ENCODE data around the gene CDK5RAP2.
A peak's percentile ranks its signal among the peaks of the same experiment; 100 is the strongest.

The CDK5RAP2 gene

DNA sequence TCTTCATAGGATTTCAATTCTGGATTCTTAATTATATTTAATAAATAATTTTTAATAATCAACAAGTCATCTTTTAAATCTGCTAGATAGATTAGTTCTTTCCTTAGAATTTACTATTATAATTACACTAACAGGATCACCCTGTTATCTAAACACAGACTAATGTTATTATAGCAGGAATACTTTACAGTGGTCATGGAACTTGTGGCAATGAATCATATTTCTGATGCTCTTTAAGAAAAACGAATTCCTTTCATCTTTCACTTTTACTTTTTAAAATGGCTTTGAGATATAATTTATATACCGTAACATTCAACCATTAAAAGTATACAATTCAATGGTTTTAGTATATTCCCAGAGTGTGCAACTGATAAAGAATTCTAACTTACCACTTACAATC is 29.7 kb upstream of the CDK5RAP2 start:
- H3K4me3 Mint-ChIP-seq, result no peak overlapping the region
- no peaks in the 10 kb centered on the region for H3K4me1 Mint-ChIP-seq (ENCODE audit: low read depth)
- H3K9me3 Mint-ChIP-seq, result no peaks in the 10 kb centered on the region
- H3K36me3 Mint-ChIP-seq (ENCODE audit: low read depth), result peaks cover 20% of the 10 kb centered on the region
- no peaks in the 10 kb centered on the region for H3K27me3 Mint-ChIP-seq
- no peak overlapping the region for H3K27ac Mint-ChIP-seq

DNA sequence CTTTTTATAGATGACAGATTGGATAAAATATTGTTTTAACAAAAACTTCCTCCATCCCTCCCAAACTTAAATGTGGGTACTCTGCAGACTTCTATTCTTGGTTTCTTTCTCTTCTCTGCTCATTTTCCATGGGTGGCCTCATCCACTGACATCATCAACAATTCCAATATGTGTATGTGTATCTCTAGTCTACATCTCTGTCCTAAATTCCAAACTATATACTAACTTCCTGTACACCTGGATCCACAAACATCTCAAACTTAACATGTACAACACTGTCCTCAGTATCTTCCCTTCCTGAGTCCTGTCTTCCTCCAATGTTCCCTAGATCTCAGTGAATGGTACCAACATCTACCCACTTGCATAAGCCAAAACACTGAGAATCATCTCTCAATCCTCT is 28.5 kb upstream of the CDK5RAP2 start:
- Mint-ChIP-seq H3K27ac (no peak overlapping the region), H3K36me3 (ENCODE audit: low read depth) (peaks cover 21% of the 10 kb centered on the region)

DNA sequence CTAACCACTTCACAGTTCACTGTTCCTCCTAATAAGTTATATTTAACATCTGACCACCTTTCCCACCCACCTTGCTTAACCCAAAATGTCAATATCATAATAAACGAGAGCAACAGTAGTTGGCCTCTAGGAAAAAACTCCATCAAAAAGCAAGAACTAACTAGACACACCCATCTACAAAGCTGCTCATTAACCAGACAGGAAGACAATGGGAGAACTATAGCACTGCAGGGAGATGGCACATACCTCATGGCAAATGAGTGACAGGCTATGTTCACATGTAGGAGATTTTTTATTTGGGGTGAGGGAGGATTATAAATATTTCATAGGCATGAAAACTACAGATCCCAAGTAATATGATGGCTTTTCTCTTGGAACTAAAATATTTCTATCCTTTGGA is 23.6 kb upstream of the CDK5RAP2 start:
- Mint-ChIP-seq H3K27ac (no peak overlapping the region), H3K9me3 (no peaks in the 10 kb centered on the region), H3K27me3 (no peaks in the 10 kb centered on the region), H3K36me3 (ENCODE audit: low read depth) (peaks cover 21% of the 10 kb centered on the region), H3K4me3 (no peak overlapping the region), H3K4me1 (ENCODE audit: low read depth) (no peaks in the 10 kb centered on the region)

More for the DNA sequence above, 28.5 kb upstream of the CDK5RAP2 start:
- no peaks in the 10 kb centered on the region for H3K27me3 Mint-ChIP-seq
- no peaks in the 10 kb centered on the region for H3K4me1 Mint-ChIP-seq (ENCODE audit: low read depth)
- H3K4me3 Mint-ChIP-seq, result no peak overlapping the region
- H3K9me3 Mint-ChIP-seq, result no peaks in the 10 kb centered on the region

DNA sequence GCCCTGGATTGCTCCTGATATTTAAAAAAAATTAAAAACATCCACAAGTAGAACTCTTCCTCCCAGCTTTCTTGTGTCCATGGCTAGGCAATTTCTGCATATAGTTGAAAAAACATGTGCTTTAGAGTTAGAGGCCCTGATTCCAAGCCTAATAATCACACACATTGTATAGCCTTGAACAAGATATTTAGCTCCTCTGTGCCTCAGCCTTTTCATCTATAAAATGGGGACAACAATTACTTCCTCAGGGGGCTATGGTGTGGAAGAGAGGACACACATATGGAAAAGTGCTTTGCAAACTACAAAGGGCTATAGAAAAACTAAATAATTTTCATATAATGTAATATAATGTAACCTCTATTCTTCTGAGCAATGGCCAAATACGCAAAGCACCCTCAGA is 23.0 kb upstream of the CDK5RAP2 start:
- Mint-ChIP-seq H3K9me3 (no peaks in the 10 kb centered on the region), H3K27me3 (no peaks in the 10 kb centered on the region), H3K36me3 (ENCODE audit: low read depth) (peaks cover 18% of the 10 kb centered on the region)

DNA sequence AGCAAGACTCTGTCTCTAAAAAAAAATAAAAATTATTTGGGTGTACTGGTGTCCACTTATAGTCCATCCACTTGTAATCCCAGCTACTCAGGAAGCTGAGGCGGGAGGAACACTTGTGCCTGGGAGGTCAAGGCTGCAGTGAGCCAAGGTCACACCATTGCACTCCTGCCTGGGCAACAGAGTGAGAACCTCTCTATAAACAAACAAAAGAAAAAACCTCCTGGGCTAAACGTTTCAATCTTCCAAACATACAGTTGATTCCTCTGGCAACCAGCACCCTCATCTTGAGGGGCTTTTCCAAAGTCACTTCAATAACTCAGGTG is 13.9 kb upstream of the CDK5RAP2 start:
- H3K4me3 Mint-ChIP-seq, result no peak overlapping the region
- no peaks in the 10 kb centered on the region for H3K36me3 Mint-ChIP-seq (ENCODE audit: low read depth)
- no peaks in the 10 kb centered on the region for H3K4me1 Mint-ChIP-seq (ENCODE audit: low read depth)
- no peaks in the 10 kb centered on the region for H3K9me3 Mint-ChIP-seq
- no peak overlapping the region for H3K27ac Mint-ChIP-seq
- no peaks in the 10 kb centered on the region for H3K27me3 Mint-ChIP-seq

More for the DNA sequence above, 23.0 kb upstream of the CDK5RAP2 start:
- Mint-ChIP-seq H3K4me1 (ENCODE audit: low read depth) (no peaks in the 10 kb centered on the region), H3K27ac (no peak overlapping the region), H3K4me3 (no peak overlapping the region)

DNA sequence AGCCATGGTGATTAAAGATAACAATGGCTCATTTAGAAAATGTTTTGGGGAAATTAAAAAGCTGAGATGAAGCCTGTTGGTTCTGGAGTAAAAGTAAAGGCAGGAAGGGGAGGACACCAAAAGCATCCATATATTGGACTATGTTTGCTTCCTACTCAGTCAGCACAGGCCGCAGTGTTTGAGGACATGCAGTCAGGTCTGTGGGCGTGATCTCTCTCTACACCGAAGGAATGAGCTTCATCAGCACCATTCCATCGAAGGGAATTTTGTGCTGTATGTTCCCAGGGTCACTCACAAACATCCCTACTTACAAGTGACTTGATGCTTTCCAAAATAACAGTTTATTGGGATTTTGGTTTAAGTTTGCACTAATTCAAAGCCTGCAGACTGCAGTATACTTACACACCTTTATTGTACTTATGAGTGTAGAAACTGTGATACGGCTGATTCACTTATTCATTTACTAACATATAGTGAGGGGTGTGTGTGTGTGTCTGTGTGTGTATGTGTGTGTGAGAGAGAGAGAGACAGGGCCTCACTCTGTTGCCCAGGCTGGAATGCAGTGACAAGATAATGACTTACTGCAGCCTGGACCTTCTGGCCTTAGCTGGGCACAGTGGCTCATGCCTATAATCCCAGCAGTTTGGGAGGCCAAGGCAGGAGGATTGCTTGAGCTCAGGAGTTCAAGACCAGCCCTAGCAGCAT is 13.4 kb upstream of the CDK5RAP2 start:
- Mint-ChIP-seq H3K27me3 (no peaks in the 10 kb centered on the region), H3K4me1 (ENCODE audit: low read depth) (no peaks in the 10 kb centered on the region), H3K27ac (no peak overlapping the region), H3K9me3 (no peaks in the 10 kb centered on the region), H3K36me3 (ENCODE audit: low read depth) (no peaks in the 10 kb centered on the region), H3K4me3 (no peak overlapping the region)

DNA sequence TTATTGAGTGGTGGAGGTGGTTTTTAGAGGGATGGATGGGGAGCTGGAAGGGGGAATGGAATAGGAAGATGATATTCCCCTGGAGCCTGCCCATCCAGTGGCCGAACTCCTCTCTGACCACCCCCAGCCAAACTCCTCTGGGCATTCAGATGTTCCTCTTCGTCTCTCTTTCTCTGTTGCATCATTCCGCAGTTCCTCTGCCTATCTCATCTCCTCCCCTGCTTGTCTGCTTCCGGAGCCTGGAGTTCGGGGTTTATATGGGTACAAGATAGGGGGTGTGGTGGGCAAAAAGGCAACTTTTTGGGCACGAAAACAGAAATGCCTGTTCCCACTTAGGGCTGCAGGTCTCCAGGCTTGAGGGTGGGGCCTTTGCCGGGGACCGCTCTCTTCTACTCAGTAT is 12.2 kb upstream of the CDK5RAP2 start:
- Mint-ChIP-seq H3K27me3 (no peaks in the 10 kb centered on the region), H3K27ac (no peak overlapping the region), H3K4me1 (ENCODE audit: low read depth) (no peaks in the 10 kb centered on the region)

DNA sequence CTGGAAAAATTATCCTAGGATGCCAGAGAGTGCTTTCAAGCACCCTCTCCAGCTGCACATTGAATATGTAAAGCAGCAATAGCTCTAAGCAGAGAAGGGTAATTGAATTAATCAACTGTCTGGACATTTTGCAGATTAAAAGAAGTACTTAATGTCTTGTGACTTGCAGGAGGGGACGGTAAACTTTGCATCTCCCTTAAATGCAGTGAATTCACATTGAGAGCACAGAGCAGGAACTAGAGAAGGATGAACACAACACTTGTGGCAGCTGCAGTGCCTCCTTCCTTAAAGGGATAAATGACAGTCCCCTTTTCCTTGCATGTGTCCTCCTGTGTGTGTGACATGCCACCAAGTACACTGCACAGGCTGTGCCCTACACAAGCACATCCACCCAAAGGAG is 7.4 kb upstream of the CDK5RAP2 start:
- no peaks in the 10 kb centered on the region for H3K27me3 Mint-ChIP-seq
- H3K27ac Mint-ChIP-seq, result no peak overlapping the region
- peaks cover 12% of the 10 kb centered on the region for H3K4me1 Mint-ChIP-seq (ENCODE audit: low read depth)
- no peaks in the 10 kb centered on the region for H3K36me3 Mint-ChIP-seq (ENCODE audit: low read depth)
- H3K9me3 Mint-ChIP-seq, result no peaks in the 10 kb centered on the region
- H3K4me3 Mint-ChIP-seq, result no peak overlapping the region

More for the DNA sequence above, 12.2 kb upstream of the CDK5RAP2 start:
- Mint-ChIP-seq H3K4me3 (no peak overlapping the region), H3K9me3 (no peaks in the 10 kb centered on the region), H3K36me3 (ENCODE audit: low read depth) (no peaks in the 10 kb centered on the region)

DNA sequence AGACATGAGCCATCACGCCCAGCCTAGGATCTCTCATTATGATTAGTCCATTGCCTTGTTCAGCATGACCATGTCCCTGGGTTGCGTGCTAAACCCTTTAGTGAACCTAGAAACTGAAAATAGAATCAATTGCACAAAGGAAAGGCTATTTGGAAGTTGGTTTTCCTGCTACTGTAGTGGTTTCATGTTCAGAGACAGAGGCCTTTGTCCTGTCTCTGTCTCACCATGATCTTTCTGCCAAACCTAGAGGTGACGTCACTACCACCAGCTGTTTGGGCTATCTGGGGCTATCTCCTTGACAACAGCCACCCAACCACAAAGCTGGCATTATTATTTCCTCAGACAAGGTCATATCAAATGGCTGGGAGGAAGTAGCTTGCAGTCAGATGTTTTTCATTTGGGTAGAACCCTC is 4.0 kb upstream of the CDK5RAP2 start:
- Mint-ChIP-seq H3K27ac (no peak overlapping the region), H3K27me3 (no peaks in the 10 kb centered on the region), H3K4me3 (peak overlapping the region; percentile 18), H3K36me3 (ENCODE audit: low read depth) (no peaks in the 10 kb centered on the region), H3K9me3 (no peaks in the 10 kb centered on the region), H3K4me1 (ENCODE audit: low read depth) (peaks cover 35% of the 10 kb centered on the region)

DNA sequence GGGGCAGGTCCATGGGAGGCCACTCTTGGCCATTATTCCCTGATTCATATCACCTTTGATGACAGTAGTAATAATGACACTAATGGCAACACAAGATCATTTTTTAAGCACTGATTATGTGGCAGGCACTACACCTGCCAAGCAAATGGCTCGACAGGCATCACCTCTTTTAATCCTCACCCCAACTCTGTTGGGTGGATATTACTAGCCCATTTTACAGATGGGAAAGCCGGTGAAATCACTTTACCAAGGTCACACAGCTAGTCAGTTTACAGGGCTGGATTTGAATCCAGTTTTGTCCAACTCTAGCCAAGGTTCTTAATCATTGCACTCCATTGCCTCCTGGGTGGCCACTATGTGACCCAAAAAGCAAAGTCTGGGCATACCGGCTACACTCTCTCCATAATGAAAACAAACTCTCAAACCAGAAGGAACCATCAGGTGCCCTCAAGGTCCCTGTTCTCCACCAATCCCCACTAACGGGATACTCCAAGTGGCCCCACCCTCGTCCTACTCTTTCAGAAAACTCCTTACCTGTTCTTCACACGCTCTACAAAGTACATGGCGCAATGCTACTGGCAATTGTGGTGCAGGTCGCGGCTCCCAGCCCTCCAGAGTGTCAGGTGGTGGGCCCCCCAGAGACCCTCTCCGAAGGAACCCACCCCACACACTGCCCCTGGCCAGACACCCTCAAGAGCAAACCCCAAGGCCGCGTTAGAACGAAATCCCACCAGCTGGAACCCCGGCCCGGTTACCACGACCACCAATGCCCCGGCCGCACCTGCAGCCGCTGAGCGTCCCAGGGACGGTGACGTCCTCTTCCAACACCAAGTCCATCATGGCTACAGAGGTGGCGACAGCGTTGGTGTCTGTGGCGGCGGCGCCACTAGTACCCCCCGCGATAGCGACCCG is 572 bp downstream of the CDK5RAP2 start:
- peaks cover 15% of the 10 kb centered on the region for H3K36me3 Mint-ChIP-seq (ENCODE audit: low read depth)
- peak overlapping the region; percentile 94 for H3K4me3 Mint-ChIP-seq
- H3K9me3 Mint-ChIP-seq, result no peaks in the 10 kb centered on the region
- H3K4me1 Mint-ChIP-seq (ENCODE audit: low read depth), result peaks cover 50% of the 10 kb centered on the region
- peak overlapping the region; percentile 87 for H3K27ac Mint-ChIP-seq
- H3K27me3 Mint-ChIP-seq, result no peaks in the 10 kb centered on the region

DNA sequence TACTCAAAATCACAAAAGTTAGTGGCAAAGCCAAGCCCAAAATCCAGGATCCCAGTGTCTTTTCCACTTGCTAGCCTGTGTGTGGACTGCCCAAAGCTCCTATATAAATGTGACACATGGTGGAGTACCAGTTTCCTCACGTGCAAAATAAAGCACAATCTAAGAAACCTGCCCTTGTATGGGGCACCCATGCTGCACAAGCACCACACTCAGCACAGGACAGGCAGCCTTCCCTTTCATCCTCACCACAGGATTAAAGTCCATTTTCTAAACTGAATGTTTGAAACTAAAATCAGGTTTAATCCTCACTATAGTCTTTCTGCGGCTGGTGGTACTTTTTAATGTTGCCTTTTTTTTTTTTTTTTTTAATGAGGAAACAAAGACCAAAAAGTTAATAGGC is 5.5 kb downstream of the CDK5RAP2 start:
- H3K27ac Mint-ChIP-seq, result no peak overlapping the region
- H3K27me3 Mint-ChIP-seq, result no peaks in the 10 kb centered on the region
- peaks cover 30% of the 10 kb centered on the region for H3K4me1 Mint-ChIP-seq (ENCODE audit: low read depth)

DNA sequence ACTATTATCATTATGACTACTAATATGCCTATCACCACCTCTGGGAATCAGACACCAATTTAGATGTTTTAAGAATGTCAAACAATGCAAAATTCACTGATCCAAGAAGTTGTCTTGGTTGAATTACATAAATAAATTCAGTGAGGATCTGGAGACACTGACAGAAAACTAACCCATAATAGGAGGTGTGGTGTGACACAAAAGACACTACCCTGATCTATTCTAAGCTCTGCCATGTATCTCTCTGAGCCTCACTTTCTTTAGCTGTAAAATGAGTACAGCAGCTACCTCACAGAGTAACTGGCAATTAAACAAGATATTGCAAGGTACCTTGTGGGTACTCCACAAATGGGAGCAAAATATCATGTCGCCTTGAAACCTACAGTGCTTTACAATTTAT is 7.5 kb downstream of the CDK5RAP2 start:
- Mint-ChIP-seq H3K4me1 (ENCODE audit: low read depth) (peaks cover 14% of the 10 kb centered on the region), H3K9me3 (no peaks in the 10 kb centered on the region), H3K27ac (no peak overlapping the region), H3K4me3 (no peak overlapping the region), H3K27me3 (no peaks in the 10 kb centered on the region), H3K36me3 (ENCODE audit: low read depth) (peaks cover 45% of the 10 kb centered on the region)

More for the DNA sequence above, 5.5 kb downstream of the CDK5RAP2 start:
- H3K4me3 Mint-ChIP-seq, result no peak overlapping the region
- peaks cover 32% of the 10 kb centered on the region for H3K36me3 Mint-ChIP-seq (ENCODE audit: low read depth)
- H3K9me3 Mint-ChIP-seq, result no peaks in the 10 kb centered on the region

DNA sequence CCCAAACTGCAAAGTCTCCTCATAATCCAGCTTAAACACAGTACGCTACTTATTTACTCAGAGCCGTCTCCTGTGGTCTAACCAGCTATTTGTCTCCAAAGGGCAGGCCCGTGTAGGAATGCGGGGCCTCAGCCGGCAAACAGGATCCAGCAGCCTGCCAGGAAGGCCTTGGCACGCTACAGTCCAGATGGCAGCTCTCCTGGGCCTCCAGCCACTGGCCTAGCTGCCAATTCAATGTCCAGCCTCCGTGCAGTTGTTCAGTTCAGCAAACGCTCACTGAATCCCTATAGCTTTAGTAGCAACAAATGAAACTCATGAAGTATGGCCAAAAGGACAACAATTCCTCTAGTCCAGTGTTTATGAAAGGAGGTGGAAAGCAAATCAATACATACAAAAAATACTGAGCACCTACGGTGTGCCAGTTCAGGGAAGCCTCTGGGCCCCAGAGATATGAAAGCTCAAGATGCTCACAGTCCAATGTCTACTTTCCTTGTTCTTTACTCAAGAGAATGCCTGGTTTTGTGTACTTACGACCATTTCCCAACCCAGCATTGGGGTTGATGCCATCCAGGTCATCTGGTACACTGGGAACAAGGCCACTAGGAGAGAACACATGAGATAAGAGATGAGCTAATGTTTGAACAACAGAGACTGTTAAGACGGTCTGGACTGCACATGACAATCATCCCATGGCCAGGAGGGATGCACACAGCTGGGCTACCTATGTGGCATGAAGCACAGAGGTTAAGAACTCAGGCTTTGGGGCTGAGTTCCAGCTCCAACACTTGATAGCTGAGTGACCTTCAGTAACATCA is 8.3 kb downstream of the CDK5RAP2 start:
- Mint-ChIP-seq H3K4me3 (no peak overlapping the region), H3K27ac (no peak overlapping the region), H3K4me1 (ENCODE audit: low read depth) (peaks cover 11% of the 10 kb centered on the region), H3K36me3 (ENCODE audit: low read depth) (peaks cover 49% of the 10 kb centered on the region), H3K9me3 (no peaks in the 10 kb centered on the region), H3K27me3 (no peaks in the 10 kb centered on the region)

DNA sequence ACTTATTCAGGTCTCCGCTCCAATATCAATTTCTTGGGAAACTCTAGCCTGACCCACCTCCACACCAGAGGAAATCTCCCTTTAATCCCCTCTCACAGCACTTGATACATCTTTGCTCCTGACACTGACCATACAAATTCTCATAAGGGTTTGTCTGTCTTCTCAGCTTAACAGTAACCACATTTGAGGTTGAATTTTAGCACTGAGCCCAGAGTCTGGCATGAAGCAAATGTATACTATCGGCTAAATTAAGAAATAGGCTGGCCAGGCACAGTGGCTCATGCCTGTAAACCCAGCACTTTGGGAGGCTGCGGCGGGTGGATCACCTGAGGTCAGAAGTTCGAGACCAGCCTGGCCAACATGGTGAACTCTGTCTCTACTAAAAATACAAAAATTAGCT is 9.7 kb downstream of the CDK5RAP2 start:
- Mint-ChIP-seq H3K4me3 (no peak overlapping the region), H3K9me3 (no peaks in the 10 kb centered on the region), H3K4me1 (ENCODE audit: low read depth) (peaks cover 21% of the 10 kb centered on the region), H3K27ac (no peak overlapping the region), H3K36me3 (ENCODE audit: low read depth) (peaks cover 54% of the 10 kb centered on the region), H3K27me3 (no peaks in the 10 kb centered on the region)

DNA sequence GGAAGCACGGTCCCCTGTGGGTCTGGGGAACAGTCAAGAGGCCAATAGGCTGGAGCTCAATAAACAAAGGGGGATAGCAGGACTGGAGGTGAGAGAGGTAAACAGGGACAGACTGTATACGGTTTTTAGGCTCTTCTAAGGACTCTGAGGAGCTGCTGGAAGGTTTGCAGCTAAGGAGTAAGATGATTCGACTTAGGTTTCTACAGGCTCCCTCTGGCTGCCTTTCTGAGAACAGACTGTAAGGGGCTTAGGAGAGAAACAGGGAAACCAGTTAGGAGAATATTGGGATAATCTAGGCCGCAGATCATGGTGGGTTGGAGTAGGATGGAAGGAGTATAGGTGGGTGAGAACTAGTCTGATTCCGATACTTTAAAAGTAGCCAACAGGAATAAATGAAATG is 10.4 kb downstream of the CDK5RAP2 start:
- peaks cover 20% of the 10 kb centered on the region for H3K4me1 Mint-ChIP-seq (ENCODE audit: low read depth)
- no peaks in the 10 kb centered on the region for H3K27me3 Mint-ChIP-seq
- H3K36me3 Mint-ChIP-seq (ENCODE audit: low read depth), result peaks cover 60% of the 10 kb centered on the region
- no peaks in the 10 kb centered on the region for H3K9me3 Mint-ChIP-seq
- H3K4me3 Mint-ChIP-seq, result no peak overlapping the region
- H3K27ac Mint-ChIP-seq, result no peak overlapping the region

Data from stimulated activated naive CD8-positive, alpha-beta T cell treated with anti-CD3 and anti-CD28 coated beads, Interleukin-15, Interleukin-2, amounts not matched to agents 100 ng/mL and 50 ng/mL, for 24 hours (primary cell).